Mesothelial cell of epicardium (in vitro differentiated cells): ENCODE data around the gene STK39. TPM values are rescaled to one million over a fixed set of nuclear protein-coding genes. Genes with fewer than 3 reads are reported as not detected.
"Not testable (repeated sequence)": the region's sequence is repeated elsewhere in the genome, so short reads cannot be mapped to it uniquely, and the experiment has no call there.

Experiments
- DNase-seq, 2 experiments: peaks; one replicate each; pipeline ENCODE4 v3.0.0; 2021; ENCODE audit warnings: low spot score in 2 of 2; ENCODE audit not compliant: unreplicated experiment in 2 of 2
- H3K27ac Mint-ChIP-seq: 2 replicates; pipeline ENCODE4 v1.8.0; 2021; ENCODE audit warnings: mixed read lengths
- H3K27me3 Mint-ChIP-seq: 2 replicates; pipeline ENCODE4 v1.8.0; 2021; ENCODE audit warnings: low read depth, mixed read lengths
- H3K36me3 Mint-ChIP-seq: 2 replicates; pipeline ENCODE4 v1.8.0; 2021; ENCODE audit warnings: mixed read lengths
- H3K4me1 Mint-ChIP-seq: 2 replicates; pipeline ENCODE4 v1.8.0; 2021; ENCODE audit warnings: mixed read lengths
- H3K4me3 Mint-ChIP-seq: 2 replicates; pipeline ENCODE4 v1.8.0; 2021; ENCODE audit warnings: mild to moderate bottlenecking, moderate library complexity, mixed read lengths
- H3K9me3 Mint-ChIP-seq: 2 replicates; pipeline ENCODE4 v1.8.0; 2021; ENCODE audit warnings: mixed read lengths
- CTCF ChIP-seq: fragments of 200-600 bp; sonication (generic); IDR thresholded peaks from one replicate; pipeline ENCODE4 v1.5.0; 2021; ENCODE audit warnings: antibody characterized with exemption; ENCODE audit not compliant: unreplicated experiment
- total RNA-seq: library from RNA; stranded (reverse); gene quantifications from 3 replicates; pipeline ENCODE4 v1.2.1, GENCODE V29; 2021

The STK39 gene
- total RNA-seq, 1 donor from 2014 or later = 18.7 TPM

DNA sequence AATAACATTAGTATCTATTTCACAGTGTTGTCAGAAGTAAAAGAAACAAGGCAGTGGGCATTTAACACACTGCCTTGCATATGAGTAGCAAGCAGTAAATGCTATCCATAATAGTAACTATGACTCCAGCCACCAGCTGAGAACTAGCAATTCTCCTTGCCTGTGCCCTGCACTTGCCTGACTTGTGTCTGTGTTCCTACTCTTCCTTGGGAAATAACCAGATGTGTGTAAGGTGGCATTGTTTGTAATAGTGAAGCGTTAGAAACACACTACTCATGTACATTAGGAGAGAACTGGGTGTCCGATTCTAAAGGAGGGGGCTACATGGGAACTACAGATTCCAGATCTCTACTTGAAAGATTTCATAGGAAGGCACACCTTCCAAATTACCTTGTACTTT is 197.8 kb downstream of the STK39 start:
- peaks cover 13% of the 10 kb centered on the region for H3K4me1 Mint-ChIP-seq
- H3K36me3 Mint-ChIP-seq = peaks cover 6% of the 10 kb centered on the region
- no peak for TF ChIP-seq CTCF
- H3K27me3 Mint-ChIP-seq = no peaks in the 10 kb centered on the region
- peaks cover 2% of the 10 kb centered on the region for H3K9me3 Mint-ChIP-seq
- no peak for DNase-seq
- no peak overlapping the region for H3K4me3 Mint-ChIP-seq
- H3K27ac Mint-ChIP-seq = no peak overlapping the region

DNA sequence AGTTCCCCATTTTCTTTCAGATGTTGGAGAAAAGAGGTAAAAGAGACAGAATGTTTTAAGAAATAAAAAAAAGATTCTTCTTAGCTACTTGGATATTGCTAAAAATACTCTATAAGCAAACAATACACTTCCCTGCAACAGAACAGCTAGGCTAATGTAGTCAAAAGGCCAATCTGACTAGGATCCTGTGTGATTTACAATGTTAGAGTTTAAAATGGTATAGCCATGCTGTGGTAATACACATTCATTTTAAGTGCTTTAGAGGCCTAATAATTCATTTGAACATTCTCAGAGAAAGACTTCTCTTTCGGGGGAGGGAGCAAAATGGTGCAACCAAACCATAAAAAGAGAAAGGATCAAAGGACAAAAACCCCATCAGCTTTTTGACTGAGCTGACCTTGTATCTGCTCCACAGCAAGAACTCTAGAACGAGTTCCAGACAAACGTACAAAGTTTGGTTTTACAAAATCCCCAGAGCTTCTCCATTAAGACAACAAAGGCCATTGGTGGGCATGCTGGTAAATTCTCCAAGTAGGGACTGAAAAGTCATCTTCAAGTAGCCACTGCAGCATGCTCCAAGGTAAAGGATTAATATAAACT is 200.2 kb downstream of the STK39 start:
- Mint-ChIP-seq H3K9me3 (peaks cover 2% of the 10 kb centered on the region), H3K36me3 (peaks cover 11% of the 10 kb centered on the region), H3K27ac (peak overlapping the region; percentile 41), H3K4me3 (no peak overlapping the region), H3K27me3 (no peaks in the 10 kb centered on the region), H3K4me1 (peaks cover 13% of the 10 kb centered on the region)
- TF ChIP-seq CTCF = no peak
- no peak for DNase-seq

GRCh38 chr2:168044579-168044978 is 202.8 kb downstream of the STK39 start:
- Mint-ChIP-seq H3K9me3 (peaks cover 2% of the 10 kb centered on the region), H3K36me3 (peaks cover 20% of the 10 kb centered on the region), H3K4me1 (peaks cover 13% of the 10 kb centered on the region), H3K27ac (no peak overlapping the region), H3K27me3 (no peaks in the 10 kb centered on the region), H3K4me3 (no peak overlapping the region)
- no peak for DNase-seq
- no peak for TF ChIP-seq CTCF

GRCh38 chr2:168044176-168044575 is 203.2 kb downstream of the STK39 start:
- Mint-ChIP-seq H3K36me3 (peaks cover 20% of the 10 kb centered on the region), H3K9me3 (peaks cover 2% of the 10 kb centered on the region), H3K27ac (no peak overlapping the region), H3K27me3 (no peaks in the 10 kb centered on the region), H3K4me3 (no peak overlapping the region), H3K4me1 (peaks cover 13% of the 10 kb centered on the region)
- DNase-seq = no peak
- no peak for TF ChIP-seq CTCF

- H3K4me1 Mint-ChIP-seq, H3K27ac Mint-ChIP-seq, DNase-seq, H3K9me3 Mint-ChIP-seq, H3K27me3 Mint-ChIP-seq, H3K4me3 Mint-ChIP-seq: not testable (repeated sequence)
- H3K36me3 Mint-ChIP-seq = peaks cover 21% of the 10 kb centered on the region
Measured at GRCh38 chr2:168042127-168042824, 205.1 kb downstream of the STK39 start.

GRCh38 chr2:168039881-168040280 is 207.5 kb downstream of the STK39 start:
- Mint-ChIP-seq H3K4me1 (no peaks in the 10 kb centered on the region), H3K27ac (no peak overlapping the region), H3K4me3 (no peak overlapping the region), H3K9me3 (no peaks in the 10 kb centered on the region), H3K36me3 (peaks cover 28% of the 10 kb centered on the region), H3K27me3 (no peaks in the 10 kb centered on the region)
- DNase-seq = no peak
- TF ChIP-seq CTCF = no peak
